PFSK-1 (cell line): ENCODE data around the gene KIRREL3.

ENCODE experiments used
- FOXP2 ChIP-seq: optimal IDR thresholded peaks from 2 replicates; pipeline ENCODE3; 2011; ENCODE audit warnings: borderline replicate concordance, control low read depth, inconsistent platforms; ENCODE audit not compliant: insufficient read depth; ENCODE audit errors: extremely low read length, extremely low read depth
- POLR2AphosphoS5 ChIP-seq: IDR thresholded peaks from 2 replicates; pipeline ENCODE4 v1.6.1; 2012; ENCODE audit warnings: low read depth, mild to moderate bottlenecking, control low read depth, low read length, moderate library complexity
- REST ChIP-seq, 2 experiments: IDR thresholded peaks; 2 replicates each; pipeline versions ENCODE4 v1.6.1 to v1.8.0; 2011 to 2012; ENCODE audit warnings: low read depth in 2 of 2, low read length in 2 of 2, control low read depth in 1 of 2, inconsistent platforms in 1 of 2, mild to moderate bottlenecking in 1 of 2, moderate library complexity in 1 of 2; ENCODE audit not compliant: insufficient read depth in 1 of 2
- SIN3A ChIP-seq: IDR thresholded peaks from 2 replicates; pipeline ENCODE4 v1.6.1; 2012; ENCODE audit warnings: mild to moderate bottlenecking, low read length, moderate library complexity, borderline replicate concordance; ENCODE audit not compliant: insufficient read depth
- TAF1 ChIP-seq: IDR thresholded peaks from 2 replicates; pipeline ENCODE4 v1.6.1; 2012; ENCODE audit warnings: low read length, control low read depth, borderline replicate concordance; ENCODE audit not compliant: insufficient read depth

Gene KIRREL3

DNA sequence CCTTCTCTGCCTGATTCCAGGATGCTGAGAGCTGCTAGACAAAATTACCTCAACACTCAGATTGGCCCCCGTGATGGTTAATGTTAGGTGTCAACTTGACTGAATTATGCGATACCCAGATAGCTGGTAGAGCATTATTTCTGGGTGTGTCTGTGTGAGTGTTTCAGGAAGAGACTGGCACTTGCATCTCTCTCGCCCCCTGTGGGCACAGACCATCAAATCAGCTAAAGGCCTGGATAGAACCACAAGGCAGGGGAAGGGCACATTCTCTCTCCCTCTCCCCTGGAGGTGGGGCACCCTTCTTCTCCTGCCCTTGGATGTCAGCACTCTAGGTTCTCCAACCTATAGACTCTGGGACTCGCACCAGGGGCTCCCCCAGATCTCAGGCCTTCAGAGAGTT, 79.7 kb downstream of the KIRREL3 start:
- TF ChIP-seq TAF1 (no peak), FOXP2 (no peak), POLR2AphosphoS5 (no peak), SIN3A (no peak), REST (IDR thresholded peaks at IDR 0.05; ENCODE audit: insufficient read depth in 1 of 2, low read depth in 2 of 2, low read length in 2 of 2) (no peak)

- TF ChIP-seq REST (IDR thresholded peaks at IDR 0.05; ENCODE audit: insufficient read depth in 1 of 2, low read depth in 2 of 2, low read length in 2 of 2) (no peak), TAF1 (no peak), FOXP2 (no peak), SIN3A (no peak), POLR2AphosphoS5 (no peak)
Measured at GRCh38 chr11:126919147-126919823, 81.3 kb downstream of the KIRREL3 start.

- TF ChIP-seq TAF1: no peak
- TF ChIP-seq SIN3A: no peak
- TF ChIP-seq FOXP2: no peak
- TF ChIP-seq POLR2AphosphoS5: no peak
Measured at GRCh38 chr11:126918556-126918955, 82.0 kb downstream of the KIRREL3 start.

DNA sequence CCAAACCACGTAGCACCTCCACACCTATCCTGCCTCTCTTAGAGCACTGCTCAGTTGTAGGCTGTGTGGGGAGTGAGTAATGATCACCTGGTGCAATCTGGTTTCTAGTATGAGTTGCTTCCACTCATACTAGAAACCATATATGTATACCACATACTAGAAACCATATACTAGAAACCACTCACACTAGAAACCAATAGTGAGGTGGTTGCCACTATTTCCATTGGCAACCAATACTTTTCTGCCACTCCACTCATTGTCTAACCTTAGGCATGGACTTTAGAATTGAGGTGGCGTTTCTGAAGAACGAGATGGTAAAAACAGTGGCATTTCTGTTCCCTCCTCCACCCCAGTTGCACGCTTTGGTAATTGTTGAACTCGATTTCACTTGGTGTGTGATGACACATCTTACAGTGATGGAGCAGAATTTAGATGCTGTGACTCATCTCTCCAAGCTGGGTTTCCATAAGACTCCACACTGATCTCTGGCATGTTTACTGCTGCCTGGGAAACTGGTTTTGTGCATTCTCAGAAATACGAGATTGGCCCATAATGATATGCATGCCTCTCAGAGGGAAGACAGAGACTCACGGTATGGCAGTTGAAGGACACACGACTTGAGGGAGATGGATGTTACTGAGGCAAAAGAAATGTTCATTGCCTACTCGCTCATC, 82.9 kb downstream of the KIRREL3 start:
- TF ChIP-seq SIN3A: no peak
- no peak for TF ChIP-seq REST (IDR thresholded peaks at IDR 0.05; ENCODE audit: insufficient read depth in 1 of 2, low read depth in 2 of 2, low read length in 2 of 2)
- no peak for TF ChIP-seq POLR2AphosphoS5
- no peak for TF ChIP-seq TAF1
- no peak for TF ChIP-seq FOXP2

- TF ChIP-seq SIN3A (no peak), TAF1 (no peak), POLR2AphosphoS5 (no peak), REST (IDR thresholded peaks at IDR 0.05; ENCODE audit: insufficient read depth in 1 of 2, low read depth in 2 of 2, low read length in 2 of 2) (no peak), FOXP2 (no peak)
Measured at GRCh38 chr11:126915430-126915829, 85.1 kb downstream of the KIRREL3 start.
